Measurements from ENCODE around the gene TNFSF4.

The TNFSF4 gene

DNA sequence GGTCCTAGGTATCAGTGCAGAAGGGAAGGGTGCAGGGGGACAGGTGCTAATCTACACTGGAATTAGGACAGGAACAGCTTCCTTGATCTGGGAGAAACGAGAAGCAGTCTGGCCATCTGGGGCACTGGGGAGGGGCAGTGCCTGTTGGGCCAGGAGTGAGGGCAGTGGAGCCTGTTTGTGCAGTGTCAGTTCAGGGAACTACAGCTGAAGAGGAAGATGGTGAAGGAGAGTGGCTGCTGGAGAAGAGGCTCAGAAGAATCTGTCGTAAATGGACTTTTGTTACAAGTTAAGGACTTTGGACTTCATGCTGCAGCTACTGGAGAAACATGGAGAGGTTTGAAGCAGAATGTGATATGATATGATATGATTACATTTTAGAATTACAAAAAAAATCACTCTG is 3.2 kb upstream of the TNFSF4 start:
- DNase-seq = no peak

DNA sequence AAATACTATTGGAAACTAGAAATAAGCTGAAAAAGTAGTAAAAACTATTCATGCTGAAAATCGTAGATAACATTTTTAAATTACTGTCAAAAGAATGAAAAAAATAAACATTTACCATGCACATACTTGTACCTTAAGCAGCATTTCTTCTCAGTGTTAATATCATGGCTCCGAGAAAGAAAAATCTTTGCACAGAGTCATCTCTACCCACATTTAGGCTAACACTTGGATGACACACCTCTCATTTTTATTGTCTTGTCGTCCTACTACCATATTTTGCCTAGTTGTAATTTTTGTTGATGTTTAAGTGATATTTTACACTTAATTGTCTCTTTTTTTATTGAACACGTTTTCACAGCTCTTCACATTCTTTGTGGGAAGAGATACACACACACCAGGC is 1.7 kb upstream of the TNFSF4 start:
- no peak for DNase-seq

DNA sequence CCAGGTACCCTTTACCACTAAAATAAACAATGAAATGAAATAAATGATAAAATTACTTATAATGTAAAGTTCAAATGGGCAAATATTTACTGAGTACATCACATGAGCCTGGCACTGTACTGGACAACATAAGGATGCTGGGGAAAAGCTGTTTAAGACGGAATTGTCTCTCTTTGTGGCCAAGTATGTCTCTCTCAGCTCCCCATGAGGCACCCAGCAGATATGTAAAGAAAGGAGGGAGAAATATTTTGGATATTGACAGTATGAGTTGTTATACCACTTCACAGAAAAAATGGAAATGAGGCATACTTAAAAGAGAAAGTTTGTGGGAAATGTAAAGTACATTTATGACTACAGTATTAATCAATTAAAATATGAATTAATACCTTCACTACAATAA is 1.0 kb upstream of the TNFSF4 start:
- DNase-seq = no peak

DNA sequence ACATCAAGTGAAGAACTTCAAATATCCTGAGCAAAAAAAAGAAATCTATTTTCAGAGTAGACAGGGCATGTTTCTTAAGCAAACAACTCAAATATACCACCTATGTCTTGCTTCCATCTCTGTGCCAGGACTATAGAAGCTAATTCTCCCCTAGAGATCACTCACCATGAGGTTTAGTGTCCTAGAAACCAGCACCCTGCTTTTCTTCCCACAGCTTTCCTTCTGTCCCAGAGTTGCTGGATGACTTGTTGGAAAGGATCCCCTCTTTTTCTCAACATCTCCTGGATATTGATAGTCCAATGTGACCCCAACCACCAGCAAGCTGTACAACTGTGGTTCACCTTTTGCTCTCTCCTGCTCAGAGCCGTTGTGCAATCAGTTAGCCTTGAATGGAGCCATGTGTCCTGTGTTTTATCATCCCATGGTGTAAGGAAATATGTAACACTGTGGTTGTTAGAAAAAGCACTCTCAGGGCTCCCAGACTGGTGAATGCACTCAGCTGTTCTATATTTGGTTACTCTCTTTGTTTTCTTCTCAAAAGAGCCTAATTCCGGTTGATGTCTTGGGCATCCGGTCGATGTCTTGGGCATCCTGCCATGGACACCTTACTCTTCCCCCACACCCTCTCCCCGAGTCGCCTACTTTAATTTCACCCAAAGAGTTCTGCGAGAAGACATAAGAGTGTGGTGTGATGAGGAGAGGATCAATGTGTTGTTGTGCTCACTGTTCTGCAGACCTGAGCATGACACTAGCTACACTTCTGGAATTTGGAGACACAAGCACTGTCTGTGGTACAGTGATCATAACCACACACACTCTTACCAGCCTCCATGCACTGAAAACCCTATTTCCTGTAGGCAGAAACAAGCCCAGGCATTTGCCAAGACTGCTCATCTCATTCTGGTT is 1.7 kb downstream of the TNFSF4 start:
- no peak for DNase-seq

DNA sequence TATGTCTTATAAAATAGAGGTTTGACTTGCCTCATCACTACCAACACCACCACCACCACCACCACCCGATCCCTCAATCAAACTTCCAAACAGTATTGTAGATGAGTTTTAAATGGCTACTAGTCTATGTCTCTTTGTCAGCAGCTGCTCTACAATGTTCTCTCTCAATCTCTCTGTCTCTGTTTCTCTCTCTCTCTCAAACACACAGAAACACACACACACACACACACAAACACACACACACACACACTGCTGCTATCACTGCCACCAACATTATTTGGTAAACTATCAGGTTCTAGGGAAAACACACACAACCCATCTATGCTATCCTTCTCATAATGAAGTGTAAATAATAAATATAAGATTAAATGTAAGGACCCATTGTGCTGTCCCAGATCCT is 2.4 kb downstream of the TNFSF4 start:
- DNase-seq = no peak

DNA sequence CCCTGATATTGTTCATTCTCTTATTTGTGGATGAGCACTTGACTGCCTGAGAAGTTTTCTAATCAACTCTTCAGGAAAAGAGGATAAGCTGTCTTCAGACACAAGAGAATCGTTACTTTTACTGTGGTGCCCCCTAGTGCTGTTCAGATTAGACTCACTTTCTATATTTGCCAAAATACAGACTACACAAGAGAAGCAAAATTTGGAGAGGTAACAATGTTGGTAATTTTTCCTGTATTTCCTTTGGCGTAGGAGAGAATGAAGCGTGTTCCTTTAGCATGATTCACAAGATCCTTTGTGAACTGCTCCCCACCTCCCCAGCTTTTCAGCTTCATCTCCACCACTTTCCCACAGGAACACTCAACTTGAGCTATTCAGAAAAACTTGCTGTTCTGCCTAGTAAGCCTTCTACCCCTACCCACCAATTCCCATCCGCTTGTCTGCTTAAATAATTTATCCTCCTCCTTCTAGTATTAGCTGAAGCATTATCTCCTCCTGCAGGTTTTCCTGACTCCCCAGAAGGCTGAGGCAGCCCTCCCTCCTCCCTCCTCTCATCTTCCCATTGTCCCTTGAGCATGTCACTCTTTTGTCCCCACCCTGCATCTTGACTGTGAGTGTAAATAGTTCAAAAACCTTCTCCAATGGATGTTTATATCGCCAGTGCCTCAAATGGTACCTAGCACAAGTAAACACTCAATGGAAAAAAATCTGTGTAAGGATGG is 4.5 kb downstream of the TNFSF4 start:
- peak; percentile 35 to 41 for DNase-seq

DNA sequence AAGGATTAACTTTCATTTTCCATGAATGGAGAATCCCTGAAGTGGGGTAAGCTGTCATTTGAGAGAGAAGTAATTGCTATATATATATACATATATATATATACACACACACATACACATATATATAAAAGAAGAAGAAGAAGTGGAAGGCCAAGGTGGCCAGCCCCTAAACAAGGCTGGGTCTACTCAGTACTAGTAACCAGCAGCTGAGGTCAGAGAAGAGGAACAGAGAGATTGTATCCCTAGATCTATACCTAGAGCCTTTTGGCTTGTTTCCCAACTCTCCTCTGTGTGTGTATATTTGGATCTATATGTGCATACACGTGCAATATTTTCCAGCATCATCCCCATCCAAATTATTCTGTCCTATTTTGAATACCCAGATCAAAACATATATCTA is 5.2 kb downstream of the TNFSF4 start:
- DNase-seq = no peak

DNA sequence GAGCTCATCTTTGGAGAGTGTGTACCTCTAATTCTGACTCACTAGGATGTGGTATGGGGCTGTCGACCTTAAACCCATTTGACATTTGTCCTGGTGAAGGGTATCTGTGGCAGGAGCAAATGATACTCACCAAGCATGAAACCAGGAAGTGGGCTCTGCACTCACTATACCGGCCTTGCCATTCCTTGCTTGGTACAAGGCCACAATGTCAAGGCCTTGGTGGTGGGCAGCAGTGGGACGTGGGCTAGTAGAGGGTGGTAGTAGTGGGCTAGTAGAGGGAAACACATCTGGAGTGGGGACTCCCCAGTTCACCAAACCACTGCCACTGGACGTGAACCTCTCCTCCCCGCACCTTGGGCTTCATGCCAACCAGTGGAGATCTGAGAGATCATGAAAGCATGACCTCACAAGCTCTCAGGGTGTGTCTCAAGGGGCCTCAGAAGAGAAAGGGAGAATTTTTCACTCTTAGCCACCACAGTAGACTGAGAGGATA is 11.5 kb downstream of the TNFSF4 start:
- DNase-seq = no peak

DNA sequence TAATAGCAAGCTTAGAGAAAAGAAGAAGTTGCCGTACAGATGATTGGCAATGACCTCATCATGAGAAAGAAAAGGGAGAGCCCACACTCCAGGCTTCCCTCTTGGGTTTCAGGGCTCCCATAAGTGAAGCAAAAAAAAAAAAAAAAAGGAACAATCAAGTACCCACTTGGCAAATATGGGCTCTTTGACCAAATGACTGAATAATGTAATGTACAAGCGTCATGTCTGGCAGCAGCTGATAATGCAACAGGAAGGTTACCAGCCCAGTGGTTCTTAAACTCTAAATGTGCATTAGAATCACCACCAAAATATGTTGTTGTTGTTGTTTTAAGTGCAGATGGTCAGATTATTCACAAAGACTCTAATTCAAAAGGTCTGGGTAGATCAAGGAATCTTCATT is 13.5 kb downstream of the TNFSF4 start:
- no peak for DNase-seq

DNA sequence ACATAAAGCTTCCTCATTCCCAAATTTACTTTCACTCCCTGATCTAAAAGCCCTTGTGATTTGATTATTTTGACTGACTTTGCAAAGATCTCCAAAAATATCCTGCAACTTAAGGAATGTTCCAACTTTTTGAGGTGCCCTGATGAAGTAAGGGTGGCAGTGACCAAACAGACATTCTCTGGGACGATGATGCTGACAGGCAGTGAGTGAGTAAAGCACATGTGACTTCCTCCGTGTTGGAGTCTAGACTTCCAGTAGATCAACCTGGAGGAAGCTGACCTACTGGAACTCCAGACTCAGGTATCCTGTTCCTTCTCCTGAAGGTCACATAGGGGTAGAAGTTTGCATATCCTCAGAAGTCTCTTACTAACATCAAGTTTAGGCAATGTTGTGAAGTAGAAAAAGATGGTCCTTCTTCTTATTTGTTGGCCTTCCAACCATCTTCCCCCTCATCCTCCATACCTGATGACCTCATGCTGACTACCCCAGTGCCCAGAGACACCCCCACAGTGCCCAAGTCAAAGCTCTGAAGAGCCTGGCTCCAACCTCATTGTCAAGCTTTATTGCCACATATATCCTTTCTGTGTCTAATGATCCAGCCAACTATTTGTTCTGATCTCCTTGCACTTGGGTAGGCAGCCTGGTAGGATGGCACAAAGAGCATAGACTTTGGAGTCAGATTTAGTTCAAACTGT is 16.0 kb downstream of the TNFSF4 start:
- no peak for DNase-seq

DNA sequence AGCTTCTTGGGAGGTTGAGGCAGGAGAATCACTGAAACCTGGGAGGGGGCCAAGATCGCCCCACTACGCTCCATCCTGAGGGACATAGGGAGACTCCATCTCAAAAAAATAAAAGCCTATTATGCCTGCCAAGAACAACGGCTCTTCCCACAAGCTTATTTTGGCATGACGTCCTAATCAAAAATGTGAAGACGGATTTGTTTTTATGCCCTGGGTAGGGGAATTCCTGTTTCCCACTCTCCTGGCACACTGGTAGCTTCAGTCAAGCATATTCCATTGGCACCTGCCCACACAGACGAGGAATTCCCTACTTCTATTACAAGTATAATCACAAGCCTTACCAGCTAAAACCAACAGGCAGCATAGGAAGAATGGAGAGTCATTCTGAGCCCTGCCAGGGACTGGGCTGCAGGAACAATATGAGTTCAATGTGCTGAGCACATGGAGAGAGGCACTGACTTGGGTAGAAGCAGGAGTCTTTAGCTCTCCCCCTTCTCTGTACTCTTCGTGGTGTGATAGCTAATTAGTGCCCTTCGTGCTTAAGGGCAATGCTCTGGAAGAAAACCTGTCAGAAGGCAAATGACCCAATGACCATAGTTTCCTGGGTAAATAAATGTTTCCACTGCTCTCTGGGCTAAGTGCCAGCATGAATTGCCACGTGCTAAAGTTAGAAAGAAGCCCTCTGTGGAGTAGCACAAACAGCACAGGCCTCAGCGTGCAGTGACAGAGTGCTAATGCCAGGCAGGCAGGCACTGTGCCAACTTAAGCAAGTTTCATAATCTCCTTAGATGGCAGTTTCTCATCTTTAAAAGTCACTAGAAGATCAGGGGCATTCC is 16.8 kb downstream of the TNFSF4 start:
- DNase-seq = peak; percentile 70 to 83

DNA sequence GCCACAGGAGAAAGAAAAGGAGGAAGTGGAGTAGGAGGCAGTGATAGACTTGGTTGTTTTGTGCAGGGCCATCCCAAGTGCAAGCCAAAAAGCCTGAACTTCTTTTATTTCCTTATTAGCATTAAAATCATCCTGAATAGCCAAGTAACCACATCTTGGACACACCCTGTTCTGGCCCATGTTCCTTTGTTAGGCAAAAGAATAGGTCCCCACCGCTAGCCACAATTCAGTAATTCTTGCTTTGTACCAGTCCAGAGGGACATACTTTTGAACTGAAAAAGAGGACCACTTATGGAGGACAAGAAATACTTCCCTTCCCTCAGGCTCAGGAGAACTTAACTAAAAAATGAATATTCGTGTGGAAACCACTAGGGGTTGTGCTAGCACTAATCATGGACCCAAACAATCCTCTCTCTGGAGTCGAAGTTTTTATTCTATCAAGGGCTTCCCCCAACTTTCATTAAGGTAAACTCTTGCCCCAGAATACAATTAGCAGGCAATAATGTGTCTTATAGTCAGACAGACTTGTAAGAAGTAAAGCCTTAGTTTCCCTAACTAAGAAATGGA is 19.4 kb downstream of the TNFSF4 start:
- DNase-seq = no peak

DNA sequence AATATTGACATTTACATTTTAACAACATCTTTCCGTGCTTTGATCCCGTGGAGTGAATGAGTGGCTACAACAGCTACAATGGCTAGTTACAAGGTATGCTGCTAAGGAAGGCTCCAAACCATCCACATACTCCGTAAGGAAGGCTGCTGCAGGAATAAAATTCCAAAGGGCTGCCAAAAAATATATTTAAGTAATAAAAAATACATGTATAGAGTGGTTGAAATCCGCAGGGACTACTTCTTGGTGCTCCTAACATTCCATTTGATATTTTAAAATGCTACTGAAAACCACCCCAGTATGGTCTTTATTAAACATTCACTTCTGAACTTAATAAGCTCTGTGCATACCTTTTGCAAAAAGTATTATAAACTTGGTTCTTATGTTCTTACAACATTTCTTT is 25.3 kb downstream of the TNFSF4 start:
- no peak for DNase-seq

DNA sequence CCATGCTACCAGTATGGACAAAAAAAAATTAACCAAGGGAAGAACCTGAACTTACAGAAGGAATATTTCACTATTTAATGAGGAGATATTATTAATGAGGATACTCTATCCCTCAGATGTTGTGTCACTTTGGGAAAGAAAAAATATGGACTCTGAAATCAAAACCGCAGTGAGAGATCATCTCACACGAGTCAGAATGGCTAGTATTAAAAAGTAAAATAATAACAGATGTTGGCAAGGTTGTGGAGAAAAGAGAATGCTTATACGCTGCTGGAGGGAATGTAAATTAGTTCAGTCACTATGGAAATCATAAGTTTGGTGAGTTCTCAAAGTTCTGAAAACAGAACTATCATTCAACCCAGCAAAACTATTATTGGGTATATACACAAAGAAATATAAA is 30.9 kb downstream of the TNFSF4 start:
- DNase-seq = no peak

DNA sequence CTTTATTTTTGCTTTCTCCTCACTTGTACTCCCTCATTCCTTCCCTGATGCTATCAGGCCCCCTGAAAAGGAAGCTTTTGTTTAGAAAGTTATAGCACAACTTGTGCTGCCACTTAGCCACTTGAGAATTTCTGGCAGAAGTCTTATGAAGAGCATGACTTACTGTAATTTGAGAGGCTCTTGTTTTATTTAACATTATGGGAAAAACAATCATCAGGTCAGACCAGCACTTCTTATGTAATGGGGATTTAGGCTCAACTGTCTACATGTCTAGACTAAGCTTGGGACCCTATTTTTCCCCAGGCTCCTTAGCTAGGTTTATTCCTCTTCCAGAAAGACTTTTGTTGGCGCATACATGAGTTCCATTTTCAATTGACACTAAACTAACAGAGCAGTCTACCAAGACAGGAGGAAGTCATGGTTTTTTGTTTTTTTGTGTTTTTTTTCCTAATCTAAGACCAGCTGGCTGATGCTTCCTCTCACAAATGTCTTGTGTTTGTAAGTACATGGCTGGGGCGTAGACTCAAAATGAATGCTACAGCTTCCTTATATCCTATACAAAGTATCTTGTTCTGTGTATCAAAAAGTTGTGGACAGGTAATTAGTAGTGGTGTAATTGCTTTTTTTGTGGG is 31.5 kb downstream of the TNFSF4 start:
- DNase-seq = no peak

DNA sequence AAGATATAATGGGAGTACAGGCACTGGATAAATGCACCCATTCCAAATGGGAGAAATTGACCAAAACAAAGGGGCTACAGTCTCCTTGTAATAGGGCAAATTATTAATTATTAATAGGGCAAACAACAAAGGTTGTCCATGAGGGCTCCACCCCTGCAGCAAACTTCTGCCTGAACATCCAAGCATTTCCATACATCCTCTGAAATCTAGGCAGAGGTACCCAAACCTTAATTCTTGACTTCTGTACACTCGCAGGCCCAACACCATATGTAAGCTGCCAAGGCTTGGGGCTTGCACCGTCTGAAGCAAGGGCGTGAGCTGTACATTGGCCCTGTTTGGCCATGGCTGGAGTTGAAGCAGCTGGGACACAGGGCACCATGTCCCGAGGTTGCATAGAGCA is 33.7 kb downstream of the TNFSF4 start:
- DNase-seq = no peak

DNA sequence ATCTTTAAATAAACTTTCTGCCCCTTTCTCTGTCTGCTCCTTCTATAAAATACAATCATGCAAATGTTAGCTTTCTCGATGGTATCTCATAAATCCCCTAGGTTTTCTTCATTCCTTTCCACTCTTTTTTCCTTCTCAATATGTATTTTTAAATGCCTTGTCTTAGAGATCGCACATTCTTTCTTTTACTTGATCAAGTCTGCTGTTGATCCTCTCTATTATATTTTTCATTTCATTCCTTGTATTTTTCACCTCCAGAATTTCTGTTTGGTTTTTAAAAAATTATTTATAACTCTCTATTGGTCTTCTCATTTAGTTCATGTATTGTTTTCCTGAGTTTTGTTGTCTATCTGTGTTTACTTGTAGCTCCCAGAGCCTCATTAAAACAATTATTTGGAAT is 36.0 kb downstream of the TNFSF4 start:
- no peak for DNase-seq

DNA sequence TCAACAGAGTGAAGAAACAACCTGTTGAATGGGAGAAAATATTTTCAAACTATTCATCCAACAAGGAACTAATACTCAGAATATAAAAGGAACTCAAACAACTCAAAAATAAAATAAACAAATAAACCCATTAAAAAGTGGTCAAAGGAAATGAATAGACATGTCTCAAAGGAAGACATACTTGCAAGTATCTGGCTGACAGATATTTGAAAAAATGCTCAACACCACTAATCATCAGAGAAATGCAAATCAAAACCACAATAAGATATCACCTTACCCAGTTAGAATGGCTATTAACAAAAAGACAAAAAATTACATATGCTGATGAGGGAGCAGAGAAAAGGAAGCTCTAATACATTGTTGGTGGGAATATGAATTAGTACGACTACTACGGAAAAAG is 38.2 kb downstream of the TNFSF4 start:
- no peak for DNase-seq

DNA sequence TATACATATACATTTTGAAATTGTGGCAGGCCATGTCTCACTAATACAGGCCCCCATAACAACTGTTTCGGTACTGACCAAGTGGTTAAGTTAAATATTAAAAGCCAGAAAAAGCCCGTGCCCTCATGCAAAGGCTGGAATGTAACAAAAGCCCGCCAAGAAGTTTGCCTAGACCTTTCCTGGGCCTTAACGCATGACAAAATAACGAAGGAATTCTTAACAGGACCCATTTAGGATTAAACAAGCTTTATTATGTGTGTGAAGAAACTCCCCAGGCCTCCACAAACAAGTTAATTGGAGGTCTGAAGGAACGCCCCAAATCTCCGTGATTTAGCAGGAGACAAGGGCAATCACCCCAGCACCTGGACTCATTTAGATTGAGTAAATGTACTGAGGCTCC is 42.4 kb downstream of the TNFSF4 start:
- DNase-seq = no peak

DNA sequence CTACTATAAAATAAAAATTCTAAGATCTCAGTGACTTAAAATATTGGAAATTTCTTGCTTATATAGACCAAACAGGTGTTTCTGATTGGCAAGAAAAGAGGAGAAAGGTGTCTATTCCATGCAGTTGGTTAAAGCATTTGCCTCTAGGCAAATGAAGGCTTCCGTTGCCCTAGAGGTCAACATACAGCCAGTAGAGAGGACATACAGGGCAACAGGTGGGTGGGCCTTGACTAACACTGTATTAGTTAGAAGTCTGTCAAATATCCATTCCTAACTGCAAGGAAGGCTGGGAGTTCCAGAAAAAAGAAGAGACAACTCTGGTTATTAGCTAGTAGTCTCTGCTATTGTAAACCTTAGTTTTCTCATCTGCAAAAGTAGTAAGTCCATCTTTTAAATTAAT is 43.0 kb downstream of the TNFSF4 start:
- DNase-seq = no peak

DNA sequence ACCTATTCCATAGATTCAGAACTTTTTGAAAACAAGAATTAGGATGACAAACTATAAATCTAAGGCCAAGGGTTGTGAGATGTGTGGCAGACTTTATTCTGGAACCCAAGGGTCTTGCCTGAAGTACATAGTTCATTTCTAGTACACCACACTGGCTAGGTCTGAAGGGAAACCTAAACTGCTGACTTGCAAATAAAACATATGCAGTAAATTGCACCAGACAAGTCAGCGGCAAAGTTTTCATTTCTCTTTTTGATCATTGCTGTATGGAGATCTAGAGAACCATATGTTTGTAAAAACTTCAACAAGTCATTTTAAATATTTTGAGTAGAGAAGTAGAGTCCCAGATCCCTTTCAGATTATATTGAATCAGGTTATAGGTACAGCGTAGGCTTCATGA is 43.9 kb downstream of the TNFSF4 start:
- no peak for DNase-seq

DNA sequence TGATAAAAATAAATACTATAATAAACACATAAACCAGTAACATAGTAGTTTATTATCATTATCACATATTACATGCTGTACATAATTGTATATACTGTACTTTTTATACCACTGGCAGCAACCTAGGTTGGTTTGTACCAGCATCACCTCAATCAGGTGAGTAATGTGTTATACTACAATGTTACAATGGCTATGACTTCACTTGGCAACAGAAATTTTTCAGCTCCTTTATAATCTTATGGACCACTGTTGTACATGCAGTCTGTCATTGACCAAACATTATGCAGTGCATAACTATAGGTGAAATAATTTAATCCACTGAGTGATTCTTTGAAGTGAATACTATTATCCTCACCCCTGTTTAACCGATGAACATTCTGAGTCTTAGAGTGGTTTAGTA is 44.5 kb downstream of the TNFSF4 start:
- no peak for DNase-seq

All from SHP77 (cell line).